Ectodermal cell (in vitro differentiated cells): ENCODE results near the gene TTPAL.

ENCODE experiments used
- H3K27ac ChIP-seq: 2 replicates; pipeline ENCODE4 v1.7.0; 2013; ENCODE audit warnings: mild to moderate bottlenecking, low read depth, low read length; ENCODE audit not compliant: insufficient read depth, poor library complexity, severe bottlenecking
- H3K27me3 ChIP-seq: 2 replicates; pipeline ENCODE4 v1.7.0; 2013; ENCODE audit warnings: mild to moderate bottlenecking, low read length; ENCODE audit not compliant: insufficient read depth, control insufficient read depth, poor library complexity, severe bottlenecking
- H3K36me3 ChIP-seq: one replicate; pipeline ENCODE4 v1.7.0; 2013; ENCODE audit warnings: low read length; ENCODE audit not compliant: control insufficient read depth, insufficient read depth
- H3K4me1 ChIP-seq: one replicate; pipeline ENCODE4 v1.7.0; 2013; ENCODE audit warnings: low read length; ENCODE audit not compliant: control insufficient read depth, insufficient read depth
- H3K4me3 ChIP-seq: 2 replicates; pipeline ENCODE4 v1.7.0; 2013; ENCODE audit warnings: low read depth, low read length, control low read depth; ENCODE audit not compliant: insufficient read depth
- H3K9me3 ChIP-seq: 2 replicates; pipeline ENCODE4 v1.7.0; 2013; ENCODE audit warnings: mild to moderate bottlenecking, low read length, moderate library complexity; ENCODE audit not compliant: control insufficient read depth
- WGBS, 2 experiments: methylation state at CpG; one replicate each; pipeline ENCODE4 v1.1.7; 2013; ENCODE audit warnings: missing lambda C conversion rate in 2 of 2; 5-methylcytosine and 5-hydroxymethylcytosine counted together

Gene TTPAL

GRCh38 chr20:44456611-44457010 is 19.1 kb upstream of the TTPAL start:
- no peak overlapping the region for H3K27ac ChIP-seq
- H3K4me1 ChIP-seq: no peaks in the 10 kb centered on the region
- no peak overlapping the region for H3K4me3 ChIP-seq
- H3K36me3 ChIP-seq: no peaks in the 10 kb centered on the region
- WGBS, 2 experiments: 85 to 86% methylated on average over 8 of the region's 8 CpGs
- no peaks in the 10 kb centered on the region for H3K9me3 ChIP-seq
- H3K27me3 ChIP-seq: no peaks in the 10 kb centered on the region

GRCh38 chr20:44457016-44457415 is 18.7 kb upstream of the TTPAL start:
- Histone ChIP-seq H3K27ac (no peak overlapping the region), H3K4me3 (no peak overlapping the region), H3K27me3 (no peaks in the 10 kb centered on the region), H3K9me3 (no peaks in the 10 kb centered on the region), H3K4me1 (no peaks in the 10 kb centered on the region), H3K36me3 (no peaks in the 10 kb centered on the region)
- WGBS, 2 experiments: 84 to 85% methylated on average over 6 of the region's 6 CpGs

- no peaks in the 10 kb centered on the region for H3K36me3 ChIP-seq
- no peaks in the 10 kb centered on the region for H3K9me3 ChIP-seq
- 90 to 93% methylated on average over 1 of the region's 2 CpGs for WGBS, 2 experiments
- H3K4me3 ChIP-seq: no peak overlapping the region
- no peak overlapping the region for H3K27ac ChIP-seq
- H3K4me1 ChIP-seq: no peaks in the 10 kb centered on the region
- H3K27me3 ChIP-seq: no peaks in the 10 kb centered on the region
These were observed 16.4 kb upstream of the TTPAL start for GRCh38 chr20:44459271-44459670.

GRCh38 chr20:44460795-44461141 is 14.9 kb upstream of the TTPAL start:
- 58 to 67% methylated on average over 3 of the region's 3 CpGs for WGBS, 2 experiments
- H3K27ac ChIP-seq: no peak overlapping the region

GRCh38 chr20:44461142-44461802 is 14.4 kb upstream of the TTPAL start:
- no peaks in the 10 kb centered on the region for H3K27me3 ChIP-seq
- no peaks in the 10 kb centered on the region for H3K36me3 ChIP-seq
- WGBS, 2 experiments: 83 to 85% methylated on average over 6 of the region's 6 CpGs
- no peak overlapping the region for H3K4me3 ChIP-seq
- H3K9me3 ChIP-seq: no peaks in the 10 kb centered on the region
- H3K4me1 ChIP-seq: no peaks in the 10 kb centered on the region
- H3K27ac ChIP-seq: no peak overlapping the region

More at GRCh38 chr20:44460795-44461141, 14.9 kb upstream of the TTPAL start:
- no peaks in the 10 kb centered on the region for H3K27me3 ChIP-seq
- no peaks in the 10 kb centered on the region for H3K36me3 ChIP-seq
- no peaks in the 10 kb centered on the region for H3K4me1 ChIP-seq
- no peak overlapping the region for H3K4me3 ChIP-seq
- no peaks in the 10 kb centered on the region for H3K9me3 ChIP-seq

- Histone ChIP-seq H3K36me3 (no peaks in the 10 kb centered on the region), H3K9me3 (no peaks in the 10 kb centered on the region), H3K27me3 (no peaks in the 10 kb centered on the region), H3K4me1 (no peaks in the 10 kb centered on the region), H3K27ac (no peak overlapping the region), H3K4me3 (no peak overlapping the region)
- WGBS, 2 experiments: 80 to 82% methylated on average over 5 of the region's 5 CpGs
These were observed 13.9 kb upstream of the TTPAL start for GRCh38 chr20:44461803-44462174.

- Histone ChIP-seq H3K27ac (no peak overlapping the region), H3K9me3 (no peaks in the 10 kb centered on the region), H3K36me3 (no peaks in the 10 kb centered on the region), H3K4me1 (no peaks in the 10 kb centered on the region), H3K27me3 (no peaks in the 10 kb centered on the region), H3K4me3 (no peak overlapping the region)
- WGBS, 2 experiments: 86 to 89% methylated on average over 5 of the region's 5 CpGs
These were observed 12.2 kb upstream of the TTPAL start for GRCh38 chr20:44463466-44463865.

- Histone ChIP-seq H3K4me3 (no peak overlapping the region), H3K27ac (no peak overlapping the region), H3K36me3 (no peaks in the 10 kb centered on the region), H3K27me3 (no peaks in the 10 kb centered on the region), H3K9me3 (no peaks in the 10 kb centered on the region), H3K4me1 (no peaks in the 10 kb centered on the region)
- WGBS, 2 experiments: 89% methylated on average over 3 of the region's 3 CpGs
These were observed 11.2 kb upstream of the TTPAL start for GRCh38 chr20:44464514-44464913.

GRCh38 chr20:44465001-44465560 is 10.6 kb upstream of the TTPAL start:
- WGBS, 2 experiments: 81 to 84% methylated on average over 3 of the region's 3 CpGs
- Histone ChIP-seq H3K27me3 (no peaks in the 10 kb centered on the region), H3K27ac (no peak overlapping the region), H3K4me3 (no peak overlapping the region), H3K9me3 (no peaks in the 10 kb centered on the region), H3K4me1 (no peaks in the 10 kb centered on the region), H3K36me3 (no peaks in the 10 kb centered on the region)

GRCh38 chr20:44467289-44467883 is 8.3 kb upstream of the TTPAL start:
- WGBS, 2 experiments: 88% methylated on average over 12 of the region's 12 CpGs
- H3K27ac ChIP-seq: no peak overlapping the region
- no peaks in the 10 kb centered on the region for H3K9me3 ChIP-seq
- no peaks in the 10 kb centered on the region for H3K4me1 ChIP-seq
- H3K4me3 ChIP-seq: no peak overlapping the region
- H3K36me3 ChIP-seq: no peaks in the 10 kb centered on the region
- H3K27me3 ChIP-seq: no peaks in the 10 kb centered on the region
